CD14-positive monocyte (primary cell): ENCODE measurements around the gene THRAP3. TPM values are rescaled to one million over a fixed set of nuclear protein-coding genes. Genes with fewer than 3 reads are reported as not detected.

Experiments
- DNase-seq, 3 donors: peaks; one replicate each; pipeline ENCODE4 v3.0.0-alpha.2; 2011 to 2022
- H2AFZ ChIP-seq: 2 replicates; pipeline ENCODE4 v1.6.0; 2012; ENCODE audit warnings: mild to moderate bottlenecking, low read depth, low read length, inconsistent platforms; ENCODE audit not compliant: insufficient read depth, poor library complexity, severe bottlenecking
- H3K27ac ChIP-seq, 2 donors: 1 replicate in 1 of 2; 2 replicates in 1 of 2; pipeline ENCODE4 v1.5.1; 2012 to 2013; ENCODE audit warnings: low read length in 2 of 2, control low read depth in 1 of 2, inconsistent platforms in 1 of 2, low read depth in 1 of 2, mild to moderate bottlenecking in 1 of 2
- H3K27me3 ChIP-seq, 2 donors: one replicate each; pipeline versions ENCODE4 v1.6.0 to v1.6.1; 2011 to 2013; ENCODE audit warnings: low read length in 2 of 2; ENCODE audit not compliant: control insufficient read depth in 2 of 2, insufficient read depth in 2 of 2
- H3K36me3 ChIP-seq, 2 donors: replicated peaks in 1 of 2; 1 replicate in 1 of 2; 2 replicates in 1 of 2; pipeline versions ENCODE4 v1.5.1 to v1.6.1; 2012 to 2013; ENCODE audit warnings: low read length in 2 of 2, control low read depth in 1 of 2, inconsistent platforms in 1 of 2, mild to moderate bottlenecking in 1 of 2; ENCODE audit not compliant: insufficient read depth in 2 of 2, control insufficient read depth in 1 of 2
- H3K4me1 ChIP-seq, 2 donors: 1 replicate in 1 of 2; 2 replicates in 1 of 2; pipeline versions ENCODE4 v1.5.1 to v1.6.1; 2012 to 2013; ENCODE audit warnings: low read length in 2 of 2, control low read depth in 1 of 2, inconsistent platforms in 1 of 2, mild to moderate bottlenecking in 1 of 2, moderate library complexity in 1 of 2; ENCODE audit not compliant: insufficient read depth in 2 of 2, control insufficient read depth in 1 of 2
- H3K4me2 ChIP-seq: replicated peaks from 2 replicates; pipeline ENCODE3; 2012; ENCODE audit warnings: low read length, moderate library complexity, mild to moderate bottlenecking; ENCODE audit not compliant: poor library complexity, severe bottlenecking; ENCODE audit errors: extremely low read depth
- H3K4me3 ChIP-seq, 3 experiments: fragments of 200-600 bp in 1 of 3; sonication (generic) in 1 of 3; replicated peaks in 1 of 3; 1 replicate in 2 of 3; 2 replicates in 1 of 3; pipeline ENCODE4 v1.5.1; 2011 to 2013; ENCODE audit warnings: low read length in 3 of 3, mild to moderate bottlenecking in 3 of 3, control low read depth in 2 of 3, low read depth in 2 of 3, inconsistent platforms in 1 of 3, moderate library complexity in 1 of 3
- H3K79me2 ChIP-seq: 2 replicates; pipeline ENCODE4 v1.6.0; 2012; ENCODE audit warnings: mild to moderate bottlenecking, control low read depth, inconsistent platforms, low read length, moderate library complexity; ENCODE audit not compliant: insufficient read depth
- H3K9ac ChIP-seq: 2 replicates; pipeline ENCODE4 v1.6.0; 2017; ENCODE audit warnings: low read length, mild to moderate bottlenecking; ENCODE audit not compliant: insufficient read depth, poor library complexity, severe bottlenecking
- H3K9me3 ChIP-seq, 2 donors: replicated peaks in 1 of 2; 1 replicate in 1 of 2; 2 replicates in 1 of 2; pipeline versions ENCODE4 v1.5.1 to v1.6.1; 2012 to 2013; ENCODE audit warnings: low read length in 2 of 2, control low read depth in 1 of 2; ENCODE audit not compliant: control insufficient read depth in 1 of 2, insufficient read depth in 1 of 2
- H4K20me1 ChIP-seq: 2 replicates; pipeline ENCODE4 v1.6.0; 2012; ENCODE audit warnings: mild to moderate bottlenecking, low read length, control low read depth, moderate library complexity; ENCODE audit not compliant: insufficient read depth
- H3K27ac Mint-ChIP-seq, 7 donors: one replicate each; pipeline ENCODE4 v1.8.0; 2020; ENCODE audit warnings: mild to moderate bottlenecking in 7 of 7, mixed read lengths in 7 of 7, moderate library complexity in 6 of 7, inconsistent platforms in 2 of 7
- H3K27me3 Mint-ChIP-seq, 3 donors: one replicate each; pipeline ENCODE4 v1.8.0; 2021 to 2022; ENCODE audit warnings: low read depth in 3 of 3, mild to moderate bottlenecking in 3 of 3, mixed read lengths in 3 of 3, moderate library complexity in 3 of 3, inconsistent platforms in 1 of 3
- H3K36me3 Mint-ChIP-seq, 2 donors: one replicate each; pipeline ENCODE4 v1.8.0; 2020; ENCODE audit warnings: mixed read lengths in 2 of 2, inconsistent platforms in 1 of 2, mild to moderate bottlenecking in 1 of 2
- H3K4me1 Mint-ChIP-seq: one replicate; pipeline ENCODE4 v1.8.0; 2020; ENCODE audit warnings: mild to moderate bottlenecking, mixed read lengths
- H3K4me3 Mint-ChIP-seq, 2 donors: one replicate each; pipeline ENCODE4 v1.8.0; 2020; ENCODE audit warnings: mild to moderate bottlenecking in 2 of 2, mixed read lengths in 2 of 2, moderate library complexity in 1 of 2
- H3K9me3 Mint-ChIP-seq, 7 donors: one replicate each; pipeline ENCODE4 v1.8.0; 2020 to 2022; ENCODE audit warnings: mixed read lengths in 7 of 7, mild to moderate bottlenecking in 6 of 7, moderate library complexity in 6 of 7, inconsistent platforms in 2 of 7
- CTCF ChIP-seq: fragments of 200-600 bp; IDR thresholded peaks from one replicate; pipeline ENCODE4 v1.8.0; 2022; ENCODE audit warnings: antibody characterized with exemption, mild to moderate bottlenecking
- WGBS: methylation state at CpG from one replicate; pipeline ENCODE4 v1.1.5; 2013; ENCODE audit warnings: missing lambda C conversion rate; ENCODE audit not compliant: insufficient coverage; 5-methylcytosine and 5-hydroxymethylcytosine counted together
- intact Hi-C, 2 donors: fragments of 100-400 bp; cut with micrococcal nuclease; formaldehyde crosslinking; loops; one replicate each; pipeline versions ENCODE4 v1.15.0 to v1.15.1; 2023
- polyA plus RNA-seq, 3 donors: library from polyadenylated mRNA; depleted of rRNA in 1 of 3; unstranded in 2 of 3; stranded (reverse) in 1 of 3; fragments of 300-500 nt in 2 of 3; fragments of >200 nt in 1 of 3; fragmentation: Illumina TruSeq in 2 of 3; gene quantifications; 1 replicate in 2 of 3; 2 replicates in 1 of 3; pipeline ENCODE4 v1.2.3, GENCODE V29; 2012 to 2021

Gene THRAP3
- polyA plus RNA-seq, 3 donors: 30.1 to 63.4 (median 35.7) TPM

- peak overlapping the region; percentile 54 for H3K9ac ChIP-seq
- H3K27ac ChIP-seq: no peak overlapping the region
- intact Hi-C loops: no loop called here
Measured at GRCh38 chr1:36320291-36320761, 96.1 kb downstream of the THRAP3 start.

GRCh38 chr1:36320767-36321118, 96.5 kb downstream of the THRAP3 start:
- Mint-ChIP-seq H3K27me3 (peaks cover 19 to 46% (median 21%) of the 10 kb centered on the region in 3 donors), H3K9me3 (peaks cover 0 to 3% (median 0%) of the 10 kb centered on the region in 7 donors), H3K4me1 (peaks cover 32% of the 10 kb centered on the region), H3K27ac (peak overlapping the region in 4 of 7 donors; percentile 4 to 79 (median 57)), H3K36me3 (peaks cover 0 to 5% of the 10 kb centered on the region in 2 donors), H3K4me3 (peak overlapping the region; percentile 82 to 98)
- Histone ChIP-seq H2AFZ (peak overlapping the region; percentile 79), H3K4me1 (peaks cover 34 to 42% of the 10 kb centered on the region in 2 donors), H3K27me3 (peaks cover 0 to 17% of the 10 kb centered on the region in 2 donors), H3K4me2 (peak overlapping the region; percentile 92), H3K79me2 (no peaks in the 10 kb centered on the region), H3K27ac (no peak overlapping the region), H4K20me1 (peaks cover 14% of the 10 kb centered on the region), H3K36me3 (no peaks in the 10 kb centered on the region), H3K9ac (peak overlapping the region; percentile 54), H3K4me3 (peak overlapping the region; percentile 10 to 82 (median 31)), H3K9me3 (no peaks in the 10 kb centered on the region)
- no peak for TF ChIP-seq CTCF
- intact Hi-C loops: no loop called here
- under 1% methylated on average over 17 of the region's 23 CpGs for WGBS
- no peak for DNase-seq

More at GRCh38 chr1:36320291-36320761, 96.1 kb downstream of the THRAP3 start:
- H3K27ac Mint-ChIP-seq: peak overlapping the region in 4 of 7 donors; percentile 4 to 79 (median 57)
- peaks cover 0 to 17% of the 10 kb centered on the region in 2 donors for H3K27me3 ChIP-seq
- H3K4me3 Mint-ChIP-seq: peak overlapping the region; percentile 82 to 98
- H2AFZ ChIP-seq: peak overlapping the region; percentile 79
- H3K79me2 ChIP-seq: no peaks in the 10 kb centered on the region
- DNase-seq: peak in 1 of 3 donors; percentile 41
- no peak for TF ChIP-seq CTCF
- H3K36me3 ChIP-seq: no peaks in the 10 kb centered on the region
- H3K4me2 ChIP-seq: peak overlapping the region; percentile 92
- peaks cover 14% of the 10 kb centered on the region for H4K20me1 ChIP-seq
- peaks cover 0 to 3% (median 0%) of the 10 kb centered on the region in 7 donors for H3K9me3 Mint-ChIP-seq
- no peaks in the 10 kb centered on the region for H3K9me3 ChIP-seq
- peaks cover 32% of the 10 kb centered on the region for H3K4me1 Mint-ChIP-seq
- H3K4me1 ChIP-seq: peaks cover 34 to 42% of the 10 kb centered on the region in 2 donors
- H3K27me3 Mint-ChIP-seq: peaks cover 19 to 43% (median 21%) of the 10 kb centered on the region in 3 donors
- peaks cover 0 to 5% of the 10 kb centered on the region in 2 donors for H3K36me3 Mint-ChIP-seq
- WGBS: 0% methylated on average over 3 of the region's 16 CpGs
- peak overlapping the region; percentile 10 to 82 (median 31) for H3K4me3 ChIP-seq
